HG03460 (cell line): Measurements from ENCODE around the gene ARHGAP24.

Experiments used
- ATAC-seq: cut with Tn5 transposase; IDR thresholded peaks from one replicate; pipeline ENCODE4 v1.9.1; 2021; ENCODE audit not compliant: unreplicated experiment

Gene ARHGAP24

GRCh38 chr4:85733798-85734197, 258.8 kb downstream of the ARHGAP24 start:
- ATAC-seq: no peak

- no peak for ATAC-seq
Observed at GRCh38 chr4:85734424-85734831, 259.5 kb downstream of the ARHGAP24 start.

GRCh38 chr4:85736571-85736970, 261.6 kb downstream of the ARHGAP24 start:
- ATAC-seq: no peak

DNA sequence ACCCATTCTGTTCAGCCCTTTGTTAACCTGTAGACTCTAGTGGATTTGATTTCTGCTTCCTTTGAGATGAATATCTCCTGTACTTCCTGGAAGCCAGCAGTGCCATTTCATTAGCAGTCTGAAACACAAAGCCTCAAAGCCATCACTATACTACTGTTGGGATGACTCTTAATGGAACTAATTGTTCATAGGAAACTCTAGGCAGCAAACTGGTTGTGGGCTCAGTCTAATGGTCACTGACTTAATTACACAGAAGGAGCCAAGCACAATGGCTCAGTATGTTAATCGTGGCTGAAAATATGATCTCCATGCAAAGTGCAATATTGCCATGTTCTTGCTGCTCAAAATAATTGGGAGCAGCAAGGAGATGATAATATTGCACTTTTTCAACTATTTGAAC, 262.3 kb downstream of the ARHGAP24 start:
- ATAC-seq: no peak

- no peak for ATAC-seq
Observed at GRCh38 chr4:85738721-85739120, 263.8 kb downstream of the ARHGAP24 start.

GRCh38 chr4:85740431-85740861, 265.5 kb downstream of the ARHGAP24 start:
- no peak for ATAC-seq

DNA sequence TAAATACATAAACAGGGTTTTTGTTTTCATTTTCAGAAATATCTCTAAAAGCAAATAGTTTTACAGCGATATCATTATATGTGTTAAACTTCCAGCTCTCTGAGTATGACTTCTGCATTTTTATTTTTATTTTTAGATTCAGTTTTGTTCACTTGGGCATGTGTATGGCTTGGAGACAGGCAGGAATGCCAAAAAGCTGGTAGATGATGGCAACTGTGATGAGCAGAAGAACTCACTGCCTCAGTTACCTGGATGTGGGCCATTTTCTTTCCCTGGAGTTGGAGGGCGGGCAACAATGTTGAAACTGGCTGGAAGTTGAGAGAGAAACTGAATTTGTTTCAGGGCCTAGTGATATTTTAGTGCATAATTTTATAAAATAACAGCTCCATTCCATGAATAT, 266.4 kb downstream of the ARHGAP24 start:
- ATAC-seq: no peak

DNA sequence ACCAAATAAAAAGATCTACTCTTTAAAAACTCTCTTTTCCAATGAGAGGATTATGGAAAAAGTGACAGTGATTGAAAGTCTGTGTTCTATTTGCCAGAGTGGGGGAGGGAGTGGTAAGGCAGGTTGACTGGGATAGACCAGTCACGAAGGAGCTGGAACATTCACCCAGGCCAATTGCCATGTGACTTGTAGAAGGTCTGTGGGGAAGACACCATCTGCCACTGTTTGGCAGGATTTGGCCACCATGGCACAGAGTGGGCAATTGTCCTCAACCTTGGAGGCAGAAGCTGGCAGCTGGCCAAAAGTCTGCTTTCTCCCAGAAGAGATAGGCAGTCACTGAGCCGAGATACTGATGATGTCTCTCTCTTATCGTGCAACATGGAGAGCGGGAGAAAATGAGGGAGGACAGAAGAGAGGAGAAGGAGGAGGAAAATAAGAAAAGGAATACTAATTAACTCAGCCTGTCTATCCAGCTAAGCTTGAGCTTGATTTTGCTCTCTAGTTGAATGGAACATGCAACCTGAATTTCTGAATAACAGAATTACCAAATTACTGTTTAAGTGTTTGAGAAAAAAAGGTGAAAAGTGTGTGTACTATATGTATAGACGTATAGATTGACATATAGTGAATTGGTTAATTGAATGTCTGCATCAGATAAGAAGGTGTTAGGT, 267.1 kb downstream of the ARHGAP24 start:
- no peak for ATAC-seq

DNA sequence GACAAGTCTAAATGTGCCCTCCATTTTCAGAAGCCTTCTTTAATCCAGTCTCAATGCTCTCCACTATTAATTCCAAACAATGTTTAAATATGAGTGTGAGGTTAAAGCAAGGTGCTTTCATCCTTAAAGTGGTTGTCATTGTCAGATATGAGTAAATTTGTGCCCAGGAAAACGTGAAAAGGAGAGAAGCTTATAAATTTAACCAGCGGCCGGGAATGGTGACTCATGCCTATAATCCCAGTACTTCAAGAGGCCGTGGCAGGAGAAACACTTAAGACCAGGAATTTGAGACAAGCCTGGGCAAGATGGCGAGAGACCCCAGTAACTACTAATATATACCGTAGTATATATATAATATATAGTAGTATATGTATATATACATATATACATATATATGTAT, 270.0 kb downstream of the ARHGAP24 start:
- ATAC-seq: no peak

- no peak for ATAC-seq
Observed at GRCh38 chr4:85745939-85746338, 271.0 kb downstream of the ARHGAP24 start.

- peak; percentile 56 for ATAC-seq
Observed at GRCh38 chr4:85747882-85748491, 273.0 kb downstream of the ARHGAP24 start.

DNA sequence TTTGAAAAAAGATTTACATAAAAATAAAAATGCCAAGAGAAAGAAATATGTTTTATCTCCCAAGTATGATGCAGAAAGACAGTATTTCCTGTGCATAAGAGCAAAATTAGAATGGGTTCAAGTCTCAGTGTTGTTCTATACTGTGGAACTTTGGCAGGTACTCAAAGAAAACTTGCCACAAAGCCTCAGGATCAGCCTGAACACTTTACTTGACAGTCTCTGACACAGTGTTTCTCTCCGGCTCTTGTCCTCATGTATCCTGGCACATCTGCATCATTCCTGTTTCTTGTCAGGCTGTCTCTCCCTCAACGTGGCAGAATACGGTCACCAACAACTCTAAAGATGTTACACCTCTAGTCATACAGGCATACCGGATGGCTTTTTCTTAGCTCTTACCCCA, 273.7 kb downstream of the ARHGAP24 start:
- ATAC-seq: no peak

DNA sequence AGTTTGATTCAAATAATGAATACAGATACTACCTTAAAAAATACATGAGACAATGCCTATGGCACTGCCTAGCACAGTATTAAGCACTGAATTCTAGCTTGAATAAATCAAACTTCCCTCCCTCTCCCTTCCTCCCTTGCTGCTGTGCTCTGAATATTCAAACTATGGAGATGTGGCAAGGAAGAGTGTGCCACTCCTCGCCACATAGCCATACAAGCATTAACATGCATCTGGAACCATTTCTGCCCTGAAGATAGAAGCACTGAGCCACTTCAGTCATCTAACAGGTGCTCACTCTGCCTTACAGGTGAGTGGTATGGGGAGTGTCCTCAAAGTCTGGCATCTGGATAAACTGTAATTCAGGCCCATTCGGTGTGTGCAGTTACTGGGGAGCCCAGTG, 276.9 kb downstream of the ARHGAP24 start:
- no peak for ATAC-seq

GRCh38 chr4:85755285-85755684, 280.3 kb downstream of the ARHGAP24 start:
- no peak for ATAC-seq

GRCh38 chr4:85756938-85757337, 282.0 kb downstream of the ARHGAP24 start:
- no peak for ATAC-seq

- ATAC-seq: no peak
Observed at GRCh38 chr4:85759388-85759787, 284.4 kb downstream of the ARHGAP24 start.

DNA sequence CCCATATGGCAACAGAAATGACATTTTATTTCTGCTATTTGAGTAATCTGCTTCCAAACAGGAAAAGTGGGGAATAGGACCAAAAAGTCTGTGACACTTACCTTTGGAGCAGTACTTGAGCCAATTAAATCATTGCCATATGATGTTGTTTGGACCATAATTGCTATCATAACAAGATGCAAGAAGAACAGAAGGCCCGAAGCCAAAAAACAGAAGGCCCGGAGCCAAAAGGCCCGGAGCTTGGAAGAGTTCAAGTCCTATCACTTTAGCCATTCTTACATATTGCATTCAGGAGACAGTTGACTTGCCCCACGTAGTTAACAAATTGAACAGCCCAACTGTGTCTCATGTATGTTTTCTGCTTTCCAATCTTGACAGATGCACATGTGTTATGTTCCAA, 285.6 kb downstream of the ARHGAP24 start:
- ATAC-seq: no peak

- no peak for ATAC-seq
Observed at GRCh38 chr4:85761803-85762528, 287.0 kb downstream of the ARHGAP24 start.

DNA sequence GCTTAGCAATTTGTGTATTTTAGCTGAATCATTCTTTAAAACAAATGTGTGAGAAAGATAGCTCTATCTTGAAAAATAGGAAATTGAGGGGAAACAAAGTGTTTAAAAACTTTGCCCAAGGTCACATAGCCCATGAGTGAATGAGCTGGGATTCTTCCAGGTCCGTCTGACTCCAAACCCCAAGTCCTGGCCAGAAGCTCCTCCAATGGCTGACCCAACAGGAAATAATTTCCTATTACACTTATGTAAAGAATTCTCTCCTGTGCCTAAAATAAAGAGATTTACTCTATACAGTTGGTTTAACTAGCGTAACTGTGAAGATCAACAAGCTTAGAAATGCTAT, 287.6 kb downstream of the ARHGAP24 start:
- ATAC-seq: no peak

DNA sequence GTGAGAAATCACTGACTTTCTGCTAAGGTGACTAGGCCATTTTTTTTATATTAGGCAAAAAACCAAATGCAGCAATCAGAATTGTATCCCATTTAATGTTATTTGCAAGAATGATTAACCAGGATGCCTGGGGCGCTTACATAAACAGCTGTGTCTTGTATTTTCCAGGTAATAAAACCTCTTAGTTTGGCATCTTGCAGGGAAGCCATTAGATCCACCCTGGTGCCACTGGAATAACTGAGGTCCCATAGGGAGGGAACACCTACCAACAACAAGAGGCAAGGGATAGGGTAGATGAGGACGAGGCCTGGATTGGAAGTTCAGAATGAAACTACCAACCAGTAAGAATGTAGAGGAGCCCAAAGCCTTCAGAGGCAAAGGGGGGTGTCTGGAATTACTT, 288.3 kb downstream of the ARHGAP24 start:
- ATAC-seq: no peak

DNA sequence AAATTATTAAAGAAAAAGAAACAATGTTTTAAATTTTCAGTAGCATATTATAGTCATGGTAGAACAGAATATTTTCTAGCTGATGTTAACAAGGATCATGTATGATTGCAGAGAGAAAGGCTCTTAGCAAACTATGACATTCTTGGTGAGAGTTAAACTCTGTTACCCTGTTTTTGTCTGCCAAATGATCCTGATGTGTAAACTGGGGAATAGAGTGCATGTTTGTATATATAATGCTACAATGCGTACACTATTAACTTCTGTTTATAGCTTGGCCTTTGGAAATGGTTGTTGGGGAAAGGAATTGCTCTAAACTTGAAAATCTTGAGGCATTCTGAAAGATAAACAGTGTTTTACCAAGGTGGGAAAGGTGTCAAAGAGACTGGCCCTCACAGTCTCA, 292.7 kb downstream of the ARHGAP24 start:
- no peak for ATAC-seq

DNA sequence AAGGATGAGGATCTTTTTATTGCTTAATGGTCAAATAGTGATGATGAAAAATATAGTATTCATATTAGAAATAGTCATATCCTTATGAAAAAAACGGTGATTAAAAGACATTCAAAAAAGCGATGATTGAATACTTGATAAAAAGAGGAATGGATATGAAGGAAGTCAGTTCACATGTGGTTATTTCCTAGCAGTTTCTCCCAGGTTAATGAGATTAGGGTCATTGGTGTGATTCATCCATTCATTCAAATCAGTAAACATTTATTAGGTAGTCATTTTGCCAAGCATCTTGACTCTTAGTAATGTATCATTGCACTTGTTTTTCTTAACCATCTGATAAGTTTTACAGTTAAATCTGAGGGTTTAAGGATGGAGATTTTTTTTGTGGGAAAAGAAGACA, 294.1 kb downstream of the ARHGAP24 start:
- ATAC-seq: no peak
